Measurements from ENCODE around the gene DIS3L2.
A peak's percentile ranks its signal among the peaks of the same experiment; 100 is the strongest.
"Not testable (repeated sequence)": the region's sequence is repeated elsewhere in the genome, so short reads cannot be mapped to it uniquely, and the experiment has no call there.

Gene DIS3L2

GRCh38 chr2:231942180-231942579 lies 19.3 kb upstream of the DIS3L2 start:
- DNase-seq (ENCODE audit: low read depth) = no peak
- TF ChIP-seq, protein P1, sequence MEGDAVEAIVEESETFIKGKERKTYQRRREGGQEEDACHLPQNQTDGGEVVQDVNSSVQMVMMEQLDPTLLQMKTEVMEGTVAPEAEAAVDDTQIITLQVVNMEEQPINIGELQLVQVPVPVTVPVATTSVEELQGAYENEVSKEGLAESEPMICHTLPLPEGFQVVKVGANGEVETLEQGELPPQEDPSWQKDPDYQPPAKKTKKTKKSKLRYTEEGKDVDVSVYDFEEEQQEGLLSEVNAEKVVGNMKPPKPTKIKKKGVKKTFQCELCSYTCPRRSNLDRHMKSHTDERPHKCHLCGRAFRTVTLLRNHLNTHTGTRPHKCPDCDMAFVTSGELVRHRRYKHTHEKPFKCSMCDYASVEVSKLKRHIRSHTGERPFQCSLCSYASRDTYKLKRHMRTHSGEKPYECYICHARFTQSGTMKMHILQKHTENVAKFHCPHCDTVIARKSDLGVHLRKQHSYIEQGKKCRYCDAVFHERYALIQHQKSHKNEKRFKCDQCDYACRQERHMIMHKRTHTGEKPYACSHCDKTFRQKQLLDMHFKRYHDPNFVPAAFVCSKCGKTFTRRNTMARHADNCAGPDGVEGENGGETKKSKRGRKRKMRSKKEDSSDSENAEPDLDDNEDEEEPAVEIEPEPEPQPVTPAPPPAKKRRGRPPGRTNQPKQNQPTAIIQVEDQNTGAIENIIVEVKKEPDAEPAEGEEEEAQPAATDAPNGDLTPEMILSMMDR (IDR thresholded peaks at IDR 0.05; ENCODE audit: insufficient read depth, low read depth, low read length, missing control alignments) = no peak
- no peak overlapping the region for H3K4me3 ChIP-seq (ENCODE audit: low read length)

GRCh38 chr2:231946241-231946814 lies 15.2 kb upstream of the DIS3L2 start:
- TF ChIP-seq, protein P1 (IDR thresholded peaks at IDR 0.05; ENCODE audit: insufficient read depth, low read depth, low read length, missing control alignments) = no peak
- no peak for DNase-seq (ENCODE audit: low read depth)

GRCh38 chr2:231947112-231947511 lies 14.4 kb upstream of the DIS3L2 start:
- H3K4me3 ChIP-seq (ENCODE audit: low read length); DNase-seq (ENCODE audit: low read depth): not testable (repeated sequence)

More at GRCh38 chr2:231946241-231946814, 15.2 kb upstream of the DIS3L2 start:
- H3K4me3 ChIP-seq (ENCODE audit: low read length) = no peak overlapping the region

DNA sequence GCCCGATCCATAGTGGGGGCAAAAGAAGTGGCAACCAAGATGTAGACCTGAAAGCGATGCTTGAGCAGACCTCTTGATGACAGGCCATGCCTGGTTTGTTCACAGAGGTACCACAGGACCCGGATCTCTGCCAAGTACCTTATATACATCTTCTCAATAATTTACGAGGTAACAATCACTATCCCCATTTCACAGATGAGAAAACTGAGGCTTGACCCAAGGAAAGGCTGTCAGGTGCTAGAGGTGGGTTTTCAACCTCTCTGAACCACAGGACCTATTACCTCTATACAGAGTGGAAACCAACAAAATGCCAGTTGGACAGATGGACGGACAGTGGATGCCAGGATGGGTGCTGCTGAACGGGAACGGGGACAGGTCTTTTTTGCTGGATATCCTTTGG lies 13.8 kb upstream of the DIS3L2 start:
- no peak for DNase-seq (ENCODE audit: low read depth)
- no peak overlapping the region for H3K4me3 ChIP-seq (ENCODE audit: low read length)
- TF ChIP-seq, protein P1 (IDR thresholded peaks at IDR 0.05; ENCODE audit: insufficient read depth, low read depth, low read length, missing control alignments) = no peak

- TF ChIP-seq, protein P1 (IDR thresholded peaks at IDR 0.05; ENCODE audit: insufficient read depth, low read depth, low read length, missing control alignments) = no peak
- no peak for DNase-seq (ENCODE audit: low read depth)
- no peak overlapping the region for H3K4me3 ChIP-seq (ENCODE audit: low read length)
Observed at GRCh38 chr2:231951452-231952035, 10.0 kb upstream of the DIS3L2 start.

DNA sequence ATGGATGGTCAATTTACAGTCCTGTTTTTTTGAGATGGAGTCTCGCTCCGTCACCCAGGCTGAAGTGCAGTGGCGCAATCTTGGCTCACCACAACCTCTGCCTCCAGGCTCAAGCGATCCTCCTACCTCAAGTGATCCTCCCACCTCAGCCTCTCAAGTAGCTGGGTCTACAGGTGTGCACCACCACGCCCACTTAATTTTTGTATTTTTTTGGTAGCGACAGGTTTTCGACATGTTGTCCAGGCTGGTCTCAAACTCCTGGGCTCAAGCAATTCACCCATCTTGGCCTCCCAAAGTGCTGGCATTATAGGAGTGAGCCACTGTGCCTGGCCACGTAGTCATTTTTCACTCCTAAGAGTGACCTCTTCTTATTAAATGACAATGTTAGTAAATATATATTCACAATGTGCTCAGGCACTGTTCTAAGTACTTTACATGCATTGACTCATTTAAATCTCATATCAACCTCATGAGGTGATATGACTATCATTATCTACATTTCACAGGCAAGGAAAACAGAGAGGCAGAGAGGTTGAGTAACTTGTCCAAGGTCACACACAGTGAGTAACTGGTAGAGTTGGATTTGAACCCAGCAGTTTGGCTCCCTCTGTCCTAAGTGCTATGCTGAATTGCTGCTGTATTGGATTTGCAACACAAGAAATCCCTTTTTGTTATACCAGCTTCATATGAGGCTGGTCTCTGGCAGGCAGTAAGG lies 5.6 kb upstream of the DIS3L2 start:
- H3K4me3 ChIP-seq (ENCODE audit: low read length) = no peak overlapping the region
- TF ChIP-seq, protein P1 (IDR thresholded peaks at IDR 0.05; ENCODE audit: insufficient read depth, low read depth, low read length, missing control alignments) = no peak
- DNase-seq (ENCODE audit: low read depth) = peak; percentile 15

DNA sequence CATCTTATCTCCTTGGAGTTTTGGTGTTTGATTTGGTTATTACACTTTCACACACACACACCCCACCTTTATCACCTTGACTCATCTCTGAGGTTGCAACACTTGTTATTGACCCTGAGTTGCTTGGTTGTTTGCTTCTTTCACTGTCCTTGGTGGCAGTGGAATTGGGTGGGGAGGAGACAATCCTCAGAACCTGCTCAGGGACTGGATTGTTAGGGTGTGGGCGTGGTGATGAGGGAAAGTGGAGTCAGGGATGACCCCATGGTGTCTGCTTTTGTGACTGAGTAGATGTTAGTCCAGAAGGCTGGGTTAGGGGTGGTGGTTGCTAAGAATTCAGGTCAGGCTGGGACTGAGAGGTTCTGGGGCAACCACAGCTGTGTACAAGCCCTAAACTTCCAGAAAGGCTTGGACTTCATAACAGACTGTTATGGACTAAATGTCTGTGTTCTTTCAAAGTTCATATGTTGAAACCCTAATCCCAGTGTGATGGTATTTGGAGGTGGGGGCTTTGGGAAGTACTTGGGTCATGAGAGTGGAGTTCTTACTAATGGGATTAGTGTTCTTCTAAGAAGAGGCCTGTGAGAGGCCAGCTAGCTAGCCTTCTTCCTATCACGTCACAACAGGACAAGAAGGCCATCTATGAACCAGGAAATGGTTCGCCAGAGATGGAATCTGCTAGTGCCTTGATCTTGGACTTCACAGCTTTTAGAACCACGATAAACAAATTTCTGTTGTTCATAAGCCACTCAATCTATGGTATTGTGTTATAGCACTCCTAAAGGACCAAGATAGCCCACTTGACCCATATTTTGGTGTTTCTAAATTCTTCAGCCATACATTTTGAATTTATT lies 3.4 kb upstream of the DIS3L2 start:
- TF ChIP-seq, protein P1 (IDR thresholded peaks at IDR 0.05; ENCODE audit: insufficient read depth, low read depth, low read length, missing control alignments) = no peak
- H3K4me3 ChIP-seq (ENCODE audit: low read length) = no peak overlapping the region
- peak; percentile 39 for DNase-seq (ENCODE audit: low read depth)
